ENCODE data around the gene RBM38. TPM values are rescaled to one million over a fixed set of nuclear protein-coding genes. Genes with fewer than 3 reads are reported as not detected.
A peak's percentile ranks its signal among the peaks of the same experiment; 100 is the strongest.

Gene RBM38
- total and polyA plus RNA-seq, 7 donors, result 73.2 to 308 (median 135) TPM

DNA sequence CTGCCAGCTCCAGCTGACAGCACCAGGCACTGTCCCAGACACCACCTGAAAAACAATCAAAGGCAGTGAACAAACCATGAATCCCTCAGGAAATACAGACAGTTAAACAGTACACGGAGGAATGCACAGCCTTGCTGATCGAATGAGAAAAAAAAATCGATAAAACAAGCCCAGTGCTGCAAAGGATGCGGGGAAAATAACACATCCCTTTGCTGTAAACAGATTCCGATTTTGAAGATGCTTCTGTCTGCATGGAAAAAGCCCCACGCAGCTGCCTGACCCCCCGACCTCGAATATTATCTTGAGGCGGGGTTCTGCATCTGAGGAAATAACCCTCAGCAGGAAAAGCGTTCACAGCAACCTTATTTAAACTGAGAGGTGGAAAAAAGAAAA lies 43.9 kb downstream of the RBM38 start:
- Histone ChIP-seq H3K4me3 (peak overlapping the region; percentile 9), H3K27ac (peak overlapping the region; percentile 85), H3K4me1 (peaks cover 56% of the 10 kb centered on the region), H3K27me3 (ENCODE audit: insufficient read depth in 3 of 3, low read length in 2 of 3) (no peaks in the 10 kb centered on the region), H3K9me3 (no peaks in the 10 kb centered on the region), H3K36me3 (ENCODE audit: insufficient read depth in 1 of 2, low read depth in 1 of 2) (no peaks in the 10 kb centered on the region)
- no peak for ATAC-seq
- 50 to 57% (median 55%) methylated on average over 10 of the region's 10 CpGs for WGBS, 3 donors
- no peak for TF ChIP-seq CTCF (IDR thresholded peaks at IDR 0.05)
- intact Hi-C loops (cut with DNase I), result loop anchor here (2.0 to 5.0 kb wide), 3 partner anchors 36 to 42 kb away; no protein-coding TSS in a partner anchor
- no peak for DNase-seq

DNA sequence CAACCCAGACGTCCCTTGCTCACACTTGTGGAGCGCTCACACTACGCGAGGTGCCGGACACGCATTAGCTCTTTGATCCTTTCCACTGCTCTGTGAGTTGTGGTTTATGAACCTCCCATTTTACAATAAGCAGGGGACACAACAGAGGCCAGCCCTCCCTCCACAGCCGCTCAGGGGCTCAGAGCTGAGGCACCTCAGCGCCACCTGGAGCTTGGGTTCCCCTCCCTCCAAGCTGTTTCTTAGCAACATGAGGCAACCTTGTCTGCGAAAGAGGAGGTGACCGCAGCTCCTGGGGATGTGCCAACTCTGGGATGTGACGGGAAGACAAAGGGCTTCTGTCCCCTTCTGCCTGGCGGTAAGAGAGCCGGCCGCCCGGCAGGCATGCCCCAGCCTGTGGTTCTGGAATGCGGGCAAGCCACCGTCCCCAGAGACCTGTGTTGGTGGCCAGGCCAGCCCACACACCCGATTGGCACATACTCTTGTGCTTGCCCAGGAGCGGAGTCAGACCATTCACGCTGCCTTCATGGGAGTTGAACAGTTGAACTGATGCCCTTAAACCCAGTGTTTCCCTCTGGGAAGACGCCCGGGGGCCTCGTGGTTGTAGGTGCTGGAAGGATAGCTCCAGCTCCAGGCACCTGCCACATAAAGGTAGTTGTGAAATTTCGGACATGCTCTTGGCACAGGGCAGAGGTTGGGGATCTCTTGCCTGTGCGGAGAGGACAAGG lies 44.5 kb downstream of the RBM38 start:
- no peaks in the 10 kb centered on the region for H3K27me3 ChIP-seq (ENCODE audit: insufficient read depth in 3 of 3, low read length in 2 of 3)
- intact Hi-C loops (cut with DNase I), result loop anchor here (2.0 to 5.0 kb wide), 3 partner anchors 37 to 42 kb away; no protein-coding TSS in a partner anchor
- H3K36me3 ChIP-seq (ENCODE audit: insufficient read depth in 1 of 2, low read depth in 1 of 2), result no peaks in the 10 kb centered on the region
- DNase-seq (peak; percentile 85 to 90), ATAC-seq (peak; percentile 40 to 80 (median 70))
- H3K4me1 ChIP-seq, result peaks cover 61% of the 10 kb centered on the region
- peak overlapping the region; percentile 9 for H3K4me3 ChIP-seq
- H3K27ac ChIP-seq, result peak overlapping the region; percentile 85
- TF ChIP-seq CTCF (IDR thresholded peaks at IDR 0.05), result no peak
- H3K9me3 ChIP-seq, result no peaks in the 10 kb centered on the region
- 22 to 25% (median 23%) methylated on average over 25 of the region's 25 CpGs for whole genome bisulfite sequencing, 3 donors

GRCh38 chr20:57436223-57436545 lies 45.0 kb downstream of the RBM38 start:
- WGBS, 3 donors, result 64 to 72% (median 69%) methylated on average over 6 of the region's 6 CpGs
- peak overlapping the region; percentile 85 for H3K27ac ChIP-seq

DNA sequence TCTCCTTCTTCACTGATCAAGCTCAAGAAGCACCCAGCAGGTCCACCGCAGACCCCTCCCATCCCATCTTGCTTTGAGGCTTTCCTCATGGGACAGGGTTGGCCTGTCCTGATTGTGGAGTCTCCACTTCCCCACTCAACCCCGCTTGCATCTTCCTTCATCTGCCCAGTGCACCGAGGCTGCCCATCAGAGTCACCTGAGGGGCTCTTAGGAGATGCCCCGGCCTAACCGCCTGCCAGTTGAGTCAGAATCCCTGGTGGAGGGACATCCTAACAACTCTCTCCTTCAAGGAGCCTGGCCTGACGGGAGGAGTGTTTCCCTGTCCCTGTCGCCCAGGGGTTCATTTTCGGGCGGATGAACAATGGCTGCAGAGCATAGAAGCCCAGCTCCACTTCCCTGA lies 46.1 kb downstream of the RBM38 start:
- ATAC-seq (no peak), DNase-seq (no peak)
- no peak overlapping the region for H3K4me3 ChIP-seq
- intact Hi-C loops (cut with DNase I), result loop anchor here (5.0 kb wide), 2 partner anchors 40 kb away; no protein-coding TSS in a partner anchor
- 87 to 94% (median 92%) methylated on average over 9 of the region's 9 CpGs for WGBS, 3 donors
- H3K27ac ChIP-seq, result peak overlapping the region; percentile 85
- H3K36me3 ChIP-seq (ENCODE audit: insufficient read depth in 1 of 2, low read depth in 1 of 2), result no peaks in the 10 kb centered on the region
- no peak for TF ChIP-seq CTCF (IDR thresholded peaks at IDR 0.05)
- H3K9me3 ChIP-seq, result no peaks in the 10 kb centered on the region
- no peaks in the 10 kb centered on the region for H3K27me3 ChIP-seq (ENCODE audit: insufficient read depth in 3 of 3, low read length in 2 of 3)
- peaks cover 76% of the 10 kb centered on the region for H3K4me1 ChIP-seq

More at GRCh38 chr20:57436223-57436545, 45.0 kb downstream of the RBM38 start:
- Histone ChIP-seq H3K27me3 (ENCODE audit: insufficient read depth in 3 of 3, low read length in 2 of 3) (no peaks in the 10 kb centered on the region), H3K4me1 (peaks cover 66% of the 10 kb centered on the region), H3K36me3 (ENCODE audit: insufficient read depth in 1 of 2, low read depth in 1 of 2) (no peaks in the 10 kb centered on the region), H3K9me3 (no peaks in the 10 kb centered on the region), H3K4me3 (no peak overlapping the region)
- no peak for TF ChIP-seq CTCF (IDR thresholded peaks at IDR 0.05)
- ATAC-seq, result no peak
- DNase-seq, result no peak
- intact Hi-C loops (cut with DNase I), result loop anchor here (5.0 kb wide), 2 partner anchors 39 to 41 kb away; no protein-coding TSS in a partner anchor

Data from psoas muscle (tissue), 8 donors.